Skeletal muscle tissue (tissue), 4 donors: ENCODE measurements around the gene TXNDC16. TPM values are rescaled to one million over a fixed set of nuclear protein-coding genes. Genes with fewer than 3 reads are reported as not detected.
"Not testable (repeated sequence)": the region's sequence is repeated elsewhere in the genome, so short reads cannot be mapped to it uniquely, and the experiment has no call there.

Source experiments
- H3K27ac ChIP-seq: one replicate; pipeline ENCODE4 v1.7.0; 2013; ENCODE audit warnings: mild to moderate bottlenecking, low read depth, low read length, inconsistent platforms
- H3K27me3 ChIP-seq, 3 donors: one replicate each; pipeline ENCODE4 v1.7.0; 2013; ENCODE audit warnings: low read length in 3 of 3; ENCODE audit not compliant: control insufficient read depth in 3 of 3, insufficient read depth in 3 of 3
- H3K36me3 ChIP-seq, 3 donors: one replicate each; pipeline ENCODE4 v1.7.0; 2013; ENCODE audit warnings: low read length in 3 of 3; ENCODE audit not compliant: control insufficient read depth in 3 of 3, insufficient read depth in 3 of 3
- H3K4me1 ChIP-seq, 3 donors: one replicate each; pipeline ENCODE4 v1.7.0; 2013; ENCODE audit warnings: low read length in 3 of 3, mild to moderate bottlenecking in 3 of 3; ENCODE audit not compliant: control insufficient read depth in 3 of 3, insufficient read depth in 3 of 3
- H3K4me3 ChIP-seq, 3 donors: one replicate each; pipeline ENCODE4 v1.7.0; 2013; ENCODE audit warnings: low read length in 3 of 3
- H3K9ac ChIP-seq, 3 donors: one replicate each; pipeline ENCODE4 v1.7.0; 2013; ENCODE audit warnings: low read length in 3 of 3, mild to moderate bottlenecking in 3 of 3, moderate library complexity in 2 of 3, low read depth in 1 of 3
- H3K9me3 ChIP-seq, 3 donors: one replicate each; pipeline ENCODE4 v1.7.0; 2013; ENCODE audit warnings: low read length in 3 of 3; ENCODE audit not compliant: control insufficient read depth in 3 of 3
- total RNA-seq: library from RNA; depleted of rRNA; stranded (reverse); fragments of >200 nt; gene quantifications from one replicate; pipeline ENCODE4 v1.2.3, GENCODE V29; 2014
- donor health status: Osteomylitis.

TXNDC16 gene
- total RNA-seq, 1 donor from 2014 or later = 7.3 TPM

DNA sequence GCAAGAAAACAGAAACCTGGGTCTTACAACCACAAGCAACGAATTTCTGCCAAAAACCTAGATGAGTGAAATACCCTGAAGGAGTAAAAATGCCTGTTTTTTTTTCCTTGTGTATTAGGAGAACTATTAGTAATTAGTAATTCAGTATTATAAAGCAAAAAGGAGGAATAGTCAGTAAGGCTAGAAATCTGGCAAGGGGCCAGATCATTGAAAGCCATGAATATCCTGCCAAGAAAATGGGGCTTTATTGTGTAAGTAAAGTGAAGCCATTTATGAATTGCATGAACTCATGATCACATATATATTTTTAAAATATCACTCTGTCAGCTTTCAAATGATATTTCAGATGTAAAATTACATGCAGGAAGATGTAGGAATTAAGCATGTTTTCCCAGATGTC is 57.9 kb downstream of the TXNDC16 start:
- H3K4me3 ChIP-seq = no peak overlapping the region
- H3K9ac ChIP-seq = no peak overlapping the region
- no peak overlapping the region for H3K27ac ChIP-seq
- peaks cover 0 to 12% (median 8%) of the 10 kb centered on the region in 3 donors for H3K36me3 ChIP-seq
- no peaks in the 10 kb centered on the region for H3K4me1 ChIP-seq
- H3K27me3 ChIP-seq = no peaks in the 10 kb centered on the region
- H3K9me3 ChIP-seq = peaks cover 0 to 3% (median 0%) of the 10 kb centered on the region in 3 donors

DNA sequence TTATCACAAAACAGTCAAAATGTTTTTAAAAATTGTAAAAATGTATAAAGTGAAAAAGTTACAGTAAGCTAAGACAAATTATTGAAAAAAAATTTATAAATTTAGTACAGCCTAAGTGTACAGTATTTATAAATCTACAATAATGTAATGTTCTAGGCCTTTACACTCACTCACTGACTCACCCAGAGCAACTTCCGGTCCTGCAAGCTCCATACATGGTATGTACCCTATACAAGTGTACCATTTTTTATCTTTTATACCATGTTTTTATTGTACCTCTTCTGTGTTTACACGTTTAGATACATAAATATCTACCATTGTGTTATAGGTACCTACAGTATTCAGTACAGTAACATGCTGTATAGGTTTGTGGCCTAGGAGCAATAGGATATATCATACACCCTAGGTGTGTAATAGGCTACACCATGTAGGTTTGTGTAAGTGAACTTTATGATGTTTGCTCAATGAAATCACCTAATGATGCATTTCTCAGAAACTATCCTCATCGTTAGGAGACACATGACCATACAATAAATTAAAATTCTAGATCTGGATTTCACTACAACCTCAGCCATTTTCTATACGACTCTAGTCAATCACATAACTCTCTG is 66.8 kb downstream of the TXNDC16 start:
- no peaks in the 10 kb centered on the region for H3K9me3 ChIP-seq
- no peak overlapping the region for H3K27ac ChIP-seq
- no peak overlapping the region for H3K4me3 ChIP-seq
- H3K36me3 ChIP-seq = peaks cover 0 to 19% (median 4%) of the 10 kb centered on the region in 3 donors
- H3K27me3 ChIP-seq = no peaks in the 10 kb centered on the region
- H3K4me1 ChIP-seq = no peaks in the 10 kb centered on the region
- no peak overlapping the region for H3K9ac ChIP-seq

DNA sequence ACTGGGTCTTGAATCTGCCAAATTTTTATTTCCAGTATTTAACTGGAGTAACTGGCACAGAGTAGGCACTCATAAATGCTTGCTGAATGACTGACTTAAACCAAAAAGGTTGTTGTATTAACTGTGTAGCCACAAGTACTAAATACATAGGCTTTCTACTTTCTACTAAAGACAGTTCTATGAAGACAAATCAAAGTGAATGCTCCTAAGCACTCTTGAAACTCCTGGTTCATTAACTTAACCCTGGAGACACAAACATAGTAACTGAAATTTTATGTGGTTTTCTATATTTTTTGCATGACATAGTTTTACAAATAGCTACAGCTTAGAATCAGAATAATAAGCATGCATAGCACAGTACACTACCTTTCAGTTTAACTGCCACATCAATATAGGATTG is 70.4 kb downstream of the TXNDC16 start:
- no peak overlapping the region for H3K4me3 ChIP-seq
- H3K9ac ChIP-seq = no peak overlapping the region
- no peaks in the 10 kb centered on the region for H3K27me3 ChIP-seq
- no peaks in the 10 kb centered on the region for H3K4me1 ChIP-seq
- peaks cover 0 to 13% (median 2%) of the 10 kb centered on the region in 3 donors for H3K36me3 ChIP-seq
- H3K9me3 ChIP-seq = no peaks in the 10 kb centered on the region
- H3K27ac ChIP-seq = no peak overlapping the region

DNA sequence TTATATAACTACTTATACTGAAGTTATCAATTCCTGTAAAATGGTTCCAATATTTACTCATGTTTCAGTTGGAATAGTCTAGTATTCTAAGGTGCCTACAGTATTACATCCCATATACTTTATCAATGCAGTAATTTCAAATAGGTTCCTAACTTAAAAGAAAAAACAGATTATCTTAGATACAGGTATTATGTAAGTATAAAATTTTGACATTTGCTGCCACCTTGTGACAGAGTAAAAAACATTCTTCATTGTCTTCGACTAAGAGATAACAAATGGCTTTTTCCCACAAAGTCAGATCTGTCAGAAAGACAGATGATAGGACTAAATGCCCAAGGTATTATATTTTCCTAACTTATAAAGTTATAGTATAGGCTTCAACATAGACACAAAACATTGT is 78.7 kb downstream of the TXNDC16 start:
- H3K4me3 ChIP-seq = no peak overlapping the region
- H3K36me3 ChIP-seq = peaks cover 0 to 14% (median 8%) of the 10 kb centered on the region in 3 donors
- H3K27me3 ChIP-seq = no peaks in the 10 kb centered on the region
- H3K9ac ChIP-seq = no peak overlapping the region
- H3K27ac ChIP-seq = no peak overlapping the region
- H3K9me3 ChIP-seq = no peaks in the 10 kb centered on the region
- no peaks in the 10 kb centered on the region for H3K4me1 ChIP-seq

DNA sequence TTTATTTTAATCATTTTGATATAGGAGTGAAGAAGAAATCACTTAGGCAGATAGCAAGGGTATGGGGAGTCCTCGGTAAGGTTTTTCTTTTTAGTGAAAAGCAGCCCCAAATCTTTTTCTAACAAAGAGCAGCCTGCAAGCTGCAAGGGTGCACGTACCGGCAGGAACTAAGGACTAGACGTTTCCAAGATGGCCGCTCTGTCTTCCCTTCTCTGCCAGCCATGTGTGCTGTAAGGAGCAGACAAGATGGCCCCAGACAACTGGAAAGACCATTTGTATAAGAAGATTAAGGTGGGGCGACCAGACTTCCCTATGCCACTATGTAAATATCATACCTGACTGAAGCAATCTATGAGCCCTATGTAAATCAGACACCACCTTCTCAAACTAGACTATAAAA is 79.6 kb downstream of the TXNDC16 start:
- no peak overlapping the region for H3K9ac ChIP-seq
- no peaks in the 10 kb centered on the region for H3K4me1 ChIP-seq
- peaks cover 0 to 16% (median 8%) of the 10 kb centered on the region in 3 donors for H3K36me3 ChIP-seq
- no peak overlapping the region for H3K27ac ChIP-seq
- H3K9me3 ChIP-seq = no peaks in the 10 kb centered on the region
- no peak overlapping the region for H3K4me3 ChIP-seq
- no peaks in the 10 kb centered on the region for H3K27me3 ChIP-seq

DNA sequence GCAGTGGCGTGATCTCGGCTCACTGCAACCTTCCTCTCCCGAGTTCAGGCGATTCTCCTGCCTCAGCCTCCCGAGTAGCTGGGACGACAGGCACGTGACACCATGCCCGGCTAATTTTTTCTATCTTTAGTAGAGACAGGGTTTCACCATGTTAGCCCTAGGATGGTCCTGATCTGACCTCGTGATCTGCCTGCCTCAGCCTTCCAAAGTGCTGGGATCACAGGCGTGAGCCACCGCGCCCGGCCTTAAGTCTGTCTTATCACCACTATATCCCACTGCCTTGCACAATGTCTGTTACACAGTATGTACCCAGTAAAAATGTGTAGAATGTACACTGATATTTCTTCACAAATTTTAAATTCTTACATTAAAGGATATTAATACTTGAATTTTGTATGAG is 80.1 kb downstream of the TXNDC16 start:
- not testable (repeated sequence) for H3K9me3 ChIP-seq, H3K27ac ChIP-seq, H3K9ac ChIP-seq, H3K4me3 ChIP-seq, H3K4me1 ChIP-seq, H3K27me3 ChIP-seq
- peaks cover 0 to 16% (median 8%) of the 10 kb centered on the region in 3 donors for H3K36me3 ChIP-seq

DNA sequence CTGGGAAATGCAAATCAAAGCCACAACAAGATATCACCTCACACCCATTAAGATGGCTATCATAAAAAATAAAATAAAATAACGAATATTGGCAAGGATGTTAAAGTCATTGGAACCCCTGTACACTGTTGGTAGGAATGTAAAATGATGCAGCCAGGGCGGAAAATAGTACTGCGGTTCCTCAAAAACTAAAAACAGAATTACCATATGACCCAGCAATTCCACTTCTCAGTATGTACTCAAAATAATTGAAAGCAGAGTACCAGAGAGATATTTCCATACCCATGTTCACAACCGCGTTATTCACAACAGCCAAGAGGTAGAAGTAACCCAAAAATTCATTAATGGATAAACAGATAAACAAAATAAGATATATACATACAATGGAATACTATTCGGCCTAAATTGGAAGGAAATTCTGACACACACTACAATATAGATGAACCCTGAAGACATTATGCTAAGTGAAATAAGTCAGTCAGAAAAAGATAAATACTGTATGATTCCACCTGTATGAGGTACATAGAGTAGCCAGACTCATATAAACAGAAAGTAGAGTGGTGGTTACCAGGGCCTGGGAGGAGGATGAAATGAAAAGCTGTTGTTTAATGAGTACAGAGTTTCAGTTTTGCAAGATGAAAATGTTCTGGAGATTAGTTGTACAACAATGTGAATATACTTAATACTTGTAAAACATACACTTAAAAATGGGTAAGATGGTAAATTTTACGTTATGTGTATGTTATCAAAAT is 84.6 kb downstream of the TXNDC16 start:
- H3K9ac ChIP-seq = no peak overlapping the region
- no peak overlapping the region for H3K27ac ChIP-seq
- H3K4me3 ChIP-seq = no peak overlapping the region
- no peaks in the 10 kb centered on the region for H3K4me1 ChIP-seq
- no peaks in the 10 kb centered on the region for H3K9me3 ChIP-seq
- H3K27me3 ChIP-seq = no peaks in the 10 kb centered on the region
- H3K36me3 ChIP-seq = peaks cover 0 to 3% (median 0%) of the 10 kb centered on the region in 3 donors

DNA sequence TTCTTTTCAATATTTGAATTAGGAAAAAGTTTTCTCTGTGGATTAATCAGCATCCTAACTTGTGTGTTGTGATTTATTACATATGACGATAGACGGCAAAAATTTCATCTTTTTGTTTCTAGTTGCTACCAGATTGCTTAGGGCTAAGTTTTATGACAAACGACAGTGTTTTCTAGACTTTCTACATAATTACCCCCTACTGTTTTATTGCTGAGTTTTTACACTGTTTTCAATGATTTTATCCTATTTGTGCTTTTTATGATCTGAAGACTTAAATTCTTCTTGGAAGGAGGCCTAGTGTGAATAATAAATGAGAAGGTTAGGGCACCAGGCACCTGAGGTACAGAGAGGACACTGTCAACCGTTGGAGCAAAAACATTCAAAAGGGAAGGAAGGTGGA is 88.1 kb downstream of the TXNDC16 start:
- H3K36me3 ChIP-seq = peaks cover 0 to 12% (median 4%) of the 10 kb centered on the region in 3 donors
- H3K27me3 ChIP-seq = no peaks in the 10 kb centered on the region
- no peak overlapping the region for H3K4me3 ChIP-seq
- no peaks in the 10 kb centered on the region for H3K9me3 ChIP-seq
- no peak overlapping the region for H3K9ac ChIP-seq
- no peak overlapping the region for H3K27ac ChIP-seq
- H3K4me1 ChIP-seq = no peaks in the 10 kb centered on the region

DNA sequence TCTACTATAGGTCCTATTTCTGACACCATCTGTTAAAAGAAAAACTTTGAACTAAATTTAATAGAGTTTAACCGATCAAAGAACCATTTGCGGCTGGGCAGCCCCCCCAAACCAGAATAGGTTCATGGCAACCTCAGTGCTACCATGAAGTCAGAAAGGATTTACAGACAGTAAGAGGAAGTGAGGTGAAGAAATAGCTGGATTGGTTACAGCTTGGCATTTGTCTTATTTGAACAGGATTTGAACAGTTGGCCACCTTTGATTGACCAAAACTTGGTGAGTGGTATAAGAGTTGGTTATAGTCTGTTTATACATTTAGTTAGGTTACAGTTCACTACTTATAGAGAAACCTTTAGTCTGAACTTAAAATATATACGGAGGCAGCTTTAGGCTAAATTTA is 88.9 kb downstream of the TXNDC16 start:
- Histone ChIP-seq H3K27me3 (no peaks in the 10 kb centered on the region), H3K9me3 (no peaks in the 10 kb centered on the region), H3K36me3 (peaks cover 0 to 11% (median 4%) of the 10 kb centered on the region in 3 donors), H3K27ac (no peak overlapping the region), H3K4me1 (no peaks in the 10 kb centered on the region), H3K4me3 (no peak overlapping the region), H3K9ac (no peak overlapping the region)

DNA sequence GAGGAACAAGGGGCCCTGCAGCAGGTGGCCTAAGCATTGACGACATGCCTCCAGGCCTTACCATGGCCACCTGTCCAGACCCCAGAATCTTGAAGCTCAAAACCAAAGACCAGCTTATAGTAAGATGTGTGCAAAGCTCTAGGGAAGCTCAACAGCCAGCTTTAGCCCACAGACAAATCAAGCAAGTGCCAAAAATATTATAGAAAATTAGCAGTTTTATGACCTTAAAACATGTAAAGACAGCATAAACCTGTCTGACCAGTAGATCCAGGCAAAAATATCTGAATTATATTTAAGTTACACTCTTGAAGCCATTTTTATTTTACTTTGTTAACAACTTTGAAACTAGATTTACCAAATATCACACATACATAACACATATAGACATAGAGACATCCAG is 90.6 kb downstream of the TXNDC16 start:
- no peaks in the 10 kb centered on the region for H3K9me3 ChIP-seq
- no peaks in the 10 kb centered on the region for H3K4me1 ChIP-seq
- no peak overlapping the region for H3K9ac ChIP-seq
- H3K27ac ChIP-seq = no peak overlapping the region
- H3K4me3 ChIP-seq = no peak overlapping the region
- H3K36me3 ChIP-seq = peaks cover 0 to 10% (median 4%) of the 10 kb centered on the region in 3 donors
- H3K27me3 ChIP-seq = no peaks in the 10 kb centered on the region
